Naive thymus-derived CD4-positive, alpha-beta T cell (primary cell): ENCODE results near the gene SNX19. TPM values are rescaled to one million over a fixed set of nuclear protein-coding genes. Genes with fewer than 3 reads are reported as not detected.

ENCODE experiments used
- ATAC-seq: fragments of 150-1000 bp; cut with Tn5 transposase; 2 replicates; pipeline ENCODE4 v1.10.0; 2021; ENCODE audit warnings: mild to moderate bottlenecking, moderate library complexity
- CTCF ChIA-PET: fragments of 350-600 bp; sonication (Branson Sonifier 250); formaldehyde crosslinking; loops from one replicate; lab custom pipeline; 2021; ENCODE audit warnings: antibody characterized with exemption; lab: Charles Lee
- POLR2A ChIA-PET: fragments of 350-600 bp; sonication (Branson Sonifier 250); formaldehyde crosslinking; loops from one replicate; lab custom pipeline; 2021; ENCODE audit warnings: antibody characterized with exemption, inconsistent platforms; lab: Charles Lee
- DNase-seq, 9 donors: peaks; one replicate each; pipeline versions ENCODE4 v3.0.0 to v3.0.0-alpha.2; 2020 to 2022; ENCODE audit warnings: mixed read lengths in 1 of 9
- H3K27ac ChIP-seq: one replicate; pipeline ENCODE4 v1.7.0; 2013; ENCODE audit warnings: mild to moderate bottlenecking, low read depth, low read length, moderate library complexity
- H3K27me3 ChIP-seq, 2 donors: one replicate each; pipeline ENCODE4 v1.7.0; 2013; ENCODE audit warnings: low read length in 2 of 2, mild to moderate bottlenecking in 2 of 2, moderate library complexity in 2 of 2; ENCODE audit not compliant: control insufficient read depth in 2 of 2, insufficient read depth in 2 of 2
- H3K36me3 ChIP-seq, 3 experiments: 1 replicate in 2 of 3; 2 replicates in 1 of 3; pipeline ENCODE4 v1.7.0; 2013; ENCODE audit warnings: low read length in 3 of 3, mild to moderate bottlenecking in 3 of 3, moderate library complexity in 1 of 3; ENCODE audit not compliant: insufficient read depth in 3 of 3, control insufficient read depth in 2 of 3
- H3K4me1 ChIP-seq, 2 donors: one replicate each; pipeline ENCODE4 v1.7.0; 2013; ENCODE audit warnings: low read length in 2 of 2, mild to moderate bottlenecking in 2 of 2, moderate library complexity in 1 of 2; ENCODE audit not compliant: control insufficient read depth in 2 of 2, insufficient read depth in 2 of 2
- H3K4me3 ChIP-seq: 2 replicates; pipeline ENCODE4 v1.7.0; 2013; ENCODE audit warnings: mild to moderate bottlenecking, low read length
- H3K9me3 ChIP-seq, 3 experiments: 1 replicate in 2 of 3; 2 replicates in 1 of 3; pipeline ENCODE4 v1.7.0; 2013; ENCODE audit warnings: low read length in 3 of 3; ENCODE audit not compliant: control insufficient read depth in 2 of 3
- H3K27ac Mint-ChIP-seq, 9 donors: one replicate each; pipeline ENCODE4 v1.8.0; 2020 to 2022; ENCODE audit warnings: mixed read lengths in 9 of 9, mild to moderate bottlenecking in 8 of 9, moderate library complexity in 5 of 9, inconsistent platforms in 2 of 9
- H3K27me3 Mint-ChIP-seq, 5 donors: one replicate each; pipeline ENCODE4 v1.8.0; 2021 to 2022; ENCODE audit warnings: mixed read lengths in 5 of 5, mild to moderate bottlenecking in 1 of 5
- H3K36me3 Mint-ChIP-seq, 5 donors: one replicate each; pipeline ENCODE4 v1.8.0; 2020 to 2022; ENCODE audit warnings: mixed read lengths in 5 of 5, mild to moderate bottlenecking in 3 of 5, inconsistent platforms in 1 of 5
- H3K4me1 Mint-ChIP-seq, 7 donors: one replicate each; pipeline ENCODE4 v1.8.0; 2020 to 2022; ENCODE audit warnings: mixed read lengths in 7 of 7, mild to moderate bottlenecking in 3 of 7, inconsistent platforms in 1 of 7
- H3K4me3 Mint-ChIP-seq, 10 donors: one replicate each; pipeline ENCODE4 v1.8.0; 2020 to 2022; ENCODE audit warnings: mild to moderate bottlenecking in 10 of 10, mixed read lengths in 10 of 10, moderate library complexity in 6 of 10, inconsistent platforms in 2 of 10
- H3K9me3 Mint-ChIP-seq, 11 donors: one replicate each; pipeline ENCODE4 v1.8.0; 2020 to 2022; ENCODE audit warnings: mixed read lengths in 11 of 11, mild to moderate bottlenecking in 4 of 11, inconsistent platforms in 1 of 11, moderate library complexity in 1 of 11
- intact Hi-C, 2 donors: fragments of 100-400 bp; cut with micrococcal nuclease; formaldehyde crosslinking; loops; one replicate each; pipeline ENCODE4 v1.15.1; 2023
- polyA plus RNA-seq, 2 donors: library from polyadenylated mRNA; unstranded; fragments of 300-500 nt; fragmentation: Illumina TruSeq; gene quantifications; one replicate each; pipeline ENCODE4 v1.2.3, GENCODE V29; 2021
- total RNA-seq, 6 experiments: library from RNA in 5 of 6; stranded (reverse) in 5 of 6; gene quantifications; 1 replicate in 5 of 6; 2 replicates in 1 of 6; pipeline ENCODE4 v1.2.3 and lab custom pipeline; 2021 to 2026

SNX19 gene
- total and polyA plus RNA-seq, 7 experiments from 2014 or later: 24.8 to 101 (median 56.6) TPM

DNA sequence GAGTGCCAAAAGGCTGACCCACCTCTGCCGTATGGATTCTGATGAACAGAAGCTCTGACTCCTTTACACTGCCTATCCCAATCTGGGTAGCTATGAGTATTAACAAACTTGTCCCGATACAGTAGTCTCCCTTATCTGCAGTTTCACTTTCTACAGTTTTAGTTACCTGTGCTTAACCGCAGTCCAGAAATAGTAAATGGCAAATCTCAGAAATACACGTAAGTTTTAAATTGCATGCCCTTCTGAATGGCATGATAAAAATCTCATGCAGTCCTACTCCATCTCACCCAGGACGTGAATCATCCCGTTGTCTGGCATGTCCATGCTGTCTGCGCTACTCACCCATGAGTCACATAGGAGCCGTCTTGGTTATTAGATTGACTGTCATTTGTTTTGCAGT, 68.8 kb downstream of the SNX19 start:
- H3K9me3 ChIP-seq: no peaks in the 10 kb centered on the region
- Mint-ChIP-seq H3K4me1 (no peaks in the 10 kb centered on the region), H3K9me3 (peaks cover 0 to 2% (median 0%) of the 10 kb centered on the region in 11 donors), H3K27ac (no peak overlapping the region), H3K36me3 (no peaks in the 10 kb centered on the region), H3K4me3 (no peak overlapping the region), H3K27me3 (peaks cover 5 to 17% (median 10%) of the 10 kb centered on the region in 5 donors)
- no peak overlapping the region for H3K4me3 ChIP-seq
- H3K4me1 ChIP-seq: no peaks in the 10 kb centered on the region
- H3K27me3 ChIP-seq: no peaks in the 10 kb centered on the region
- no peaks in the 10 kb centered on the region for H3K36me3 ChIP-seq
- POLR2A ChIA-PET: no interaction called here
- no peak for ATAC-seq
- CTCF ChIA-PET: no interaction called here
- intact Hi-C loops: no loop called here
- H3K27ac ChIP-seq: no peak overlapping the region
- no peak for DNase-seq

DNA sequence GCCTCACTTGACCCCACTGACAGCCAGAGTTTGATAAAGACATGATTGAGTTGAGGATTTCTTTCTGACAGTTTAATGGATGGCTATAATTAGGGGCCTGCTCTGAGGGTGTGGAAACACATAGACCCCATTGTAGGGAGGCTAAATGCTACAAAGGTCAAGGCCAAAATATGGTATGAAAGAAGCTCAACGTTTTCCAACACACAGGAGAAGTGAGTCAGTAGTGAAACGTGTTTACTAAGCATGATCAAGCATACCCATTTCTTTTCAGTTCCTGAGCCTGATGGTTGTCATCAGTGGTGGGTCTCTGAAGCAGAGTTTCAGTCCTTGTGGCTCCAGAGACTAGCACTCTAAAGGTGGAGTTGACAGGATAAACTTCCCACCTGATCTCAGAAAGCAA, 69.7 kb downstream of the SNX19 start:
- H3K27me3 Mint-ChIP-seq: peaks cover 1 to 24% (median 13%) of the 10 kb centered on the region in 5 donors
- no peaks in the 10 kb centered on the region for H3K27me3 ChIP-seq
- no peak overlapping the region for H3K4me3 ChIP-seq
- no peaks in the 10 kb centered on the region for H3K4me1 ChIP-seq
- no peak overlapping the region for H3K27ac ChIP-seq
- no peak for DNase-seq
- H3K9me3 ChIP-seq: no peaks in the 10 kb centered on the region
- peaks cover 0 to 2% (median 0%) of the 10 kb centered on the region in 11 donors for H3K9me3 Mint-ChIP-seq
- no peaks in the 10 kb centered on the region for H3K4me1 Mint-ChIP-seq
- no peak for ATAC-seq
- CTCF ChIA-PET: no interaction called here
- POLR2A ChIA-PET: no interaction called here
- no peak overlapping the region for H3K4me3 Mint-ChIP-seq
- intact Hi-C loops: no loop called here
- H3K36me3 Mint-ChIP-seq: no peaks in the 10 kb centered on the region
- no peaks in the 10 kb centered on the region for H3K36me3 ChIP-seq
- no peak overlapping the region for H3K27ac Mint-ChIP-seq

DNA sequence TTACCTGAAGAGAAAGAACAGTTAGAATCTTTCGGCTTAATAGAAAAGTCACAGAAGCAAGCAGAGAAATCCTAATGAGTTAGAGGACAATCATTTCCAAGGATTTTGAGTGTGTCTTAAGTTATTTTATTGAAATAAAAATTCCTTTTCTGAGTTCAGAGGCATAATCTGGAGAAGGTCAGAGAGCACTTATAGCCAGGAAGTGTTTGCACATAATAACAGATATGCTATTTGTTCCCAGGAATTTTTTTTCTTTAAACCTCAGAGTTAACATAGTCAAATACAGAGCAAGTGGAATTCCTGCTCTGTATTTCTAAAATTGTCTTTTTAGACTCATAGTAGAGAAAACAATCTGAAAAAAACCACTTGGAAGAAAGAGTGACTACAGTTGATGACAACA, 74.3 kb downstream of the SNX19 start:
- no peaks in the 10 kb centered on the region for H3K36me3 ChIP-seq
- ATAC-seq (no peak), DNase-seq (no peak)
- H3K4me3 Mint-ChIP-seq: no peak overlapping the region
- intact Hi-C loops: no loop called here
- peaks cover 3 to 19% (median 13%) of the 10 kb centered on the region in 11 donors for H3K9me3 Mint-ChIP-seq
- no peaks in the 10 kb centered on the region for H3K4me1 ChIP-seq
- H3K4me1 Mint-ChIP-seq: no peaks in the 10 kb centered on the region
- H3K27ac ChIP-seq: no peak overlapping the region
- no peak overlapping the region for H3K27ac Mint-ChIP-seq
- peaks cover 0 to 7% (median 0%) of the 10 kb centered on the region in 3 experiments for H3K9me3 ChIP-seq
- H3K4me3 ChIP-seq: no peak overlapping the region
- ChIA-PET CTCF (no interaction called here), POLR2A (no interaction called here)
- H3K36me3 Mint-ChIP-seq: peaks cover 0 to 6% (median 0%) of the 10 kb centered on the region in 5 donors
- H3K27me3 Mint-ChIP-seq: peaks cover 15 to 51% (median 25%) of the 10 kb centered on the region in 5 donors
- H3K27me3 ChIP-seq: no peaks in the 10 kb centered on the region

DNA sequence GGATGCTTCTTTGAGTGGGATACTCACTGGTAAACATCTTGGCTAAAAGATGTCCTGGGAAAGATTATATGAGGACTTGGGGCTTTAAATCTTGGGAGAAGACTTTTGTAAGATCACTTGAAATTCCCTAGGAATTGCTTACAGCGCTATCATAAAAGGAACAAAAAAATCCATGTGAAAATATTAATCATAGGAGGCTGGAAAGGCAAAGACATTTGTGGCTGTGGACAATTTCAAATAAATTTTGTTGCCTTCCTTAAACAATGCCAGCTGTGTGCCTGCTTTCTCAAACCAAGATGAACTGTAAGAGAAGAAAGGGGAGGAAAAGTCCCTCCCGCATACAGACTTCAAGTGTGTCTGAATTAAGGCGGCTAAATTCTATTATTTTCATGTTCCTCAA, 75.6 kb downstream of the SNX19 start:
- Mint-ChIP-seq H3K27ac (no peak overlapping the region), H3K27me3 (peaks cover 16 to 50% (median 27%) of the 10 kb centered on the region in 5 donors), H3K9me3 (peaks cover 4 to 27% (median 18%) of the 10 kb centered on the region in 11 donors), H3K36me3 (peaks cover 0 to 6% (median 0%) of the 10 kb centered on the region in 5 donors), H3K4me1 (no peaks in the 10 kb centered on the region), H3K4me3 (no peak overlapping the region)
- no peak overlapping the region for H3K27ac ChIP-seq
- intact Hi-C loops: no loop called here
- no peaks in the 10 kb centered on the region for H3K27me3 ChIP-seq
- H3K36me3 ChIP-seq: no peaks in the 10 kb centered on the region
- DNase-seq: no peak
- H3K4me1 ChIP-seq: no peaks in the 10 kb centered on the region
- no peak for ATAC-seq
- peaks cover 0 to 11% (median 0%) of the 10 kb centered on the region in 3 experiments for H3K9me3 ChIP-seq
- H3K4me3 ChIP-seq: no peak overlapping the region
- ChIA-PET POLR2A (no interaction called here), CTCF (no interaction called here)

DNA sequence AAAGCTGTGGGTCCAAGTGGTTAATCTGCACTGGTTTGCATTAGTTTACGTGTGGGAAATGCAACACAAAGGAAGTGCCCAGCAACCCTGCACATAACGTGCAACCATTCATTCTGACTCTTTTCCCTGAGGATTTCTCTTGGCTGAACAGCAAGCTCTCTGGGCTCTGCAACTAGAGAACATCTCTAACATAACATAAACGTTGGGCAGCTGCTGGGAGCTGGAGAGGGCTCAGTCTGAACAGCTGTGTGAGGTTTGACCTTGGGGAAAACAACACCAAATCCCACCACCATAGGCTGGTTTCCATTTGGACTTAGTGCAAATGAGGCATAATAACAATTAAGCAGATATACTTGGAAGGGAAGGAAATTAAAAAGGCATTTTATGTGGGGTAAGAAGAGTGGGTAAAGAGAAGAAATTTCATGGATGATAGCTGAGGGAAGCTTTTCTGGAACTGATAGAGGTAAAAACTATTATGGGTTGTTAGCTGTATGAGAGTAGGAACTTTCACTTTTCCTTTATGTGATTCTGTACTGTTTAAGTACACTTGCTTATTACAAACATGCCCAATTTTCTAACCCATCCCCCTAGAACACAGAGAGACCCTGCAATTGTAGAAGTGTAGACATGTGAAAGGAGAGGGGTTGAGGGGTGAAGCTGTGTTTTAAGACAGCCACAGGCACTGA, 76.2 kb downstream of the SNX19 start:
- CTCF ChIA-PET: interaction anchor here (0.9 to 1.2 kb wide), 2 partner anchors 14 to 22 kb away, joined by 3 to 4 read pairs; no protein-coding TSS in a partner anchor
- no peaks in the 10 kb centered on the region for H3K4me1 ChIP-seq
- H3K36me3 Mint-ChIP-seq: peaks cover 0 to 6% (median 0%) of the 10 kb centered on the region in 5 donors
- POLR2A ChIA-PET: no interaction called here
- no peak overlapping the region for H3K27ac Mint-ChIP-seq
- H3K27me3 Mint-ChIP-seq: peaks cover 16 to 49% (median 27%) of the 10 kb centered on the region in 5 donors
- intact Hi-C loops: no loop called here
- H3K36me3 ChIP-seq: no peaks in the 10 kb centered on the region
- no peak for DNase-seq
- H3K9me3 Mint-ChIP-seq: peaks cover 4 to 27% (median 18%) of the 10 kb centered on the region in 11 donors
- no peak for ATAC-seq
- H3K4me3 Mint-ChIP-seq: no peak overlapping the region
- H3K27ac ChIP-seq: no peak overlapping the region
- H3K4me3 ChIP-seq: no peak overlapping the region
- H3K9me3 ChIP-seq: peaks cover 0 to 11% (median 0%) of the 10 kb centered on the region in 3 experiments
- H3K27me3 ChIP-seq: no peaks in the 10 kb centered on the region
- H3K4me1 Mint-ChIP-seq: no peaks in the 10 kb centered on the region

DNA sequence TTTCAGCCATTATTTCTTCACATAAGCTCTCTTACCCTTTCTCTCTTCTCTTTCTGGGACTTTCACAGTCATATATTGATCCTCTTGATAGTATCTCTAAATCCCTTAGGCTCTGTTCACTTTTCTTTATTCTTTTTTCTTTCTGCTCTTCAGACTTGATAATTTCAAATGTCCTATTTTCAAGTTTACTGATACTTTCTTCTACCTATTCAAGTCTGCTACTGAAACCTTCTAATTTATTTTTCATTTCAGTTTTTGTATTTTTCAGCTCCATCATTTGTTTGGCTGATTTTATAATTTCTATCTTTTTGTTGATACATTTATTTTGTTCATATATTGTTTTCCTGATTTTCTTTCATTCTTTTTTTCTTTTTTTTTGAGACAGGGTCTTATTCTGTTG, 79.1 kb downstream of the SNX19 start:
- H3K36me3 Mint-ChIP-seq: peaks cover 0 to 6% (median 0%) of the 10 kb centered on the region in 5 donors
- H3K9me3 Mint-ChIP-seq: peaks cover 5 to 27% (median 18%) of the 10 kb centered on the region in 11 donors
- Histone ChIP-seq H3K27ac (no peak overlapping the region), H3K9me3 (peaks cover 0 to 11% (median 0%) of the 10 kb centered on the region in 3 experiments), H3K4me1 (no peaks in the 10 kb centered on the region), H3K27me3 (no peaks in the 10 kb centered on the region), H3K4me3 (no peak overlapping the region), H3K36me3 (no peaks in the 10 kb centered on the region)
- ATAC-seq (no peak), DNase-seq (no peak)
- no peak overlapping the region for H3K27ac Mint-ChIP-seq
- H3K27me3 Mint-ChIP-seq: peaks cover 24 to 46% (median 31%) of the 10 kb centered on the region in 5 donors
- ChIA-PET CTCF (no interaction called here), POLR2A (no interaction called here)
- H3K4me3 Mint-ChIP-seq: no peak overlapping the region
- intact Hi-C loops: no loop called here
- H3K4me1 Mint-ChIP-seq: no peaks in the 10 kb centered on the region

DNA sequence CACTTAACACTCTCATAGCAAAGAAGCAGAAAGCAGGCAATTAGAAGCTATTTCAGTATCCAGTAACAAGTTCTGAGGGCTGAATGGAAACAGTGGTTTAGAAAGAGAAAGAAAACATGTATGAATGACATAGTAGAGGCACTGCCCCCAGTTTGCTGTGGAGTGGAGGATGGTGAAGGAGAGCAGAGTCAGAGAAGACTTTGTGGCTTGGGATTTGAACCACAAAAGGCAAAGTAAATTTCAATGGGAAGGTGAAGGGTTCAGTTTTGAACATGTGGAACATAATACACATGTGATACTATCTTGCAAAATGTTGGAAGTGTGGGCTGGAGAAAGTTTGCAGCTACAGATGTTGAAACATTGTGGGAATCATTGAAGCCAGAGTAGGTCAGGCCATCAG, 81.4 kb downstream of the SNX19 start:
- no peak overlapping the region for H3K4me3 Mint-ChIP-seq
- H3K4me1 Mint-ChIP-seq: no peaks in the 10 kb centered on the region
- intact Hi-C loops: no loop called here
- Histone ChIP-seq H3K4me3 (no peak overlapping the region), H3K36me3 (no peaks in the 10 kb centered on the region), H3K27ac (no peak overlapping the region), H3K4me1 (no peaks in the 10 kb centered on the region), H3K27me3 (no peaks in the 10 kb centered on the region), H3K9me3 (peaks cover 0 to 11% (median 0%) of the 10 kb centered on the region in 3 experiments)
- H3K27ac Mint-ChIP-seq: no peak overlapping the region
- POLR2A ChIA-PET: no interaction called here
- CTCF ChIA-PET: no interaction called here
- DNase-seq: no peak
- ATAC-seq: no peak
- H3K36me3 Mint-ChIP-seq: peaks cover 0 to 6% (median 0%) of the 10 kb centered on the region in 5 donors
- peaks cover 15 to 32% (median 27%) of the 10 kb centered on the region in 5 donors for H3K27me3 Mint-ChIP-seq
- H3K9me3 Mint-ChIP-seq: peaks cover 5 to 27% (median 18%) of the 10 kb centered on the region in 11 donors
